H1 (cell line): ENCODE data around the gene GALNT7. TPM values are rescaled to one million over a fixed set of nuclear protein-coding genes. Genes with fewer than 3 reads are reported as not detected.
A peak's percentile ranks its signal among the peaks of the same experiment; 100 is the strongest.

Source experiments
- CBX5 ChIP-seq: fragments of 300-800, 300-1000 bp; sonication (generic); IDR thresholded peaks from 2 replicates; pipeline ENCODE4 v1.7.1; 2016; ENCODE audit warnings: antibody characterized with exemption, low read length, low read depth
- CTBP2 ChIP-seq: IDR thresholded peaks from 2 replicates; pipeline ENCODE4 v1.7.0; 2011; ENCODE audit warnings: borderline replicate concordance, mild to moderate bottlenecking, moderate library complexity, mixed read lengths, low read length; ENCODE audit not compliant: insufficient read depth, insufficient read length
- GABPA ChIP-seq: IDR thresholded peaks from 2 replicates; pipeline ENCODE4 v1.6.1; 2011; ENCODE audit warnings: mild to moderate bottlenecking, low read length, moderate library complexity, borderline replicate concordance; ENCODE audit not compliant: insufficient read depth
- JUND ChIP-seq: IDR thresholded peaks from 2 replicates; pipeline ENCODE4 v1.6.1; 2011; ENCODE audit warnings: mild to moderate bottlenecking, improper control_type of control experiment, low read length
- KDM1A ChIP-seq: fragments of 200-600, 300-600 bp; sonication (generic); IDR thresholded peaks from 2 replicates; pipeline ENCODE4 v1.7.1; 2016; ENCODE audit warnings: mild to moderate bottlenecking, low read length, borderline replicate concordance
- RXRA ChIP-seq: IDR thresholded peaks from 2 replicates; pipeline ENCODE4 v1.6.1; 2011; ENCODE audit warnings: low read depth, mild to moderate bottlenecking, low read length, moderate library complexity; ENCODE audit not compliant: insufficient read depth
- SP2 ChIP-seq: IDR thresholded peaks from 2 replicates; pipeline ENCODE4 v1.6.1; 2012; ENCODE audit warnings: mild to moderate bottlenecking, low read length, inconsistent platforms
- SP4 ChIP-seq: IDR thresholded peaks from 2 replicates; pipeline ENCODE4 v1.6.1; 2012; ENCODE audit warnings: low read length, inconsistent platforms
- TBP ChIP-seq: IDR thresholded peaks from 2 replicates; pipeline ENCODE4 v1.6.1; 2011; ENCODE audit warnings: low read depth, low read length, improper control_type of control experiment
- polyA plus RNA-seq, 7 experiments: library from polyadenylated mRNA; depleted of rRNA in 3 of 7; stranded (reverse) in 5 of 7; unstranded in 2 of 7; fragments of >200 nt in 5 of 7; fragments of 200-250 nt in 2 of 7; gene quantifications; 1 replicate in 5 of 7; 2 replicates in 1 of 7; 4 replicates in 1 of 7; pipeline versions ENCODE4 v1.2.1 to v1.2.3, GENCODE V29; 2011 to 2013; ENCODE audit warnings: missing spikeins in 2 of 7, mixed read lengths in 2 of 7
- total RNA-seq: library from RNA; stranded (reverse); fragmentation: NEBNext Ultra II Directional; extraction: Animal tissue kit (Norgen Biotek cat#: 25700); gene quantifications from 2 replicates; pipeline ENCODE4 v1.2.1, GENCODE V29; 2021
- TF ChIP-seq, protein P1 (sequence below): fragments of 300-600 bp; sonication (generic); IDR thresholded peaks from 2 replicates; pipeline ENCODE4 v1.7.1; 2012; ENCODE audit warnings: low read length, moderate library complexity, mild to moderate bottlenecking, inconsistent platforms; ENCODE audit not compliant: insufficient replicate concordance

GALNT7 gene
- total and polyA plus RNA-seq, 2 of the 8 experiments (the other 6 are each of a cell fraction or from before 2014, with no cell fraction given), result 22.4 to 85.5 TPM

DNA sequence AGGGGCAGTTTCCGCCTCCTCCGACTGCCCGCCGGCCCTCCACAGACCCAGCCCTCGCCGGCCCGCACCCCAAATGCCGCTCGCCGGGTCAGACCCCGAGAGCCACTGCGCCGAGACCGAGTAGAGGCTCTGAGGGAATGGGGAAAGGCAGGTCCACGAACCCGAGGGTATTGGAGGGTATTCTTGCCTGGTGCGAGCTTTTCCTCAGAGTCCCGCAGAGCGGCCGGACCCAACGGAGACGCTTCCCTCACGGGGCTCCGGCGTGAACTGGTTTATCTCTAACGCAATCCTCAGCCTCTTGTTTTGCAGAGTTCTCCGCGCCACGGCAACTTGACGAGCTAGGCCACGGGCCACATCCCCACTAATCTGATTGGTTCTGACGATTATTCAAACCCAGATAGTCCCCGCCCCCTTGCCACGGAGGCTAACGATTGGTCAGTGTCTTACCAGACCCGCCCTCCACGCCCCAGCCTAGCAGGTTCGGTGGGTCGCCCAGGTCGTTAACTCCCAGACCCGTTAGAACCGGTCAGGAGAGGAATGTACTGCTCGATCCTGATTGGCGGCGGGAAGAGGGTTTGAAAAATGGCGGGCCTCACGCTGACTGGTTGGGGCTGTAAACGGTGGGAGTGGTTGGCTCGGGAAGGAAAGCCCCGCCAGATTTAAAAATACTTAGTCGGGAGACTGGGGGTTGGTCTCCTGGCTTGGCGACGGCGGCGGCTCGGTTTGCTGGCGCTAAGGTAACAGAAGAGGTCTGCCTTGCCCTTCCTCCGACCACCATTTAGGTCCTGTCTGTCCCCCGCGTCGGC is 165.7 kb downstream of the GALNT7 start, which contains the start of gene HMGB2 (continued):
- TF ChIP-seq, protein P1, sequence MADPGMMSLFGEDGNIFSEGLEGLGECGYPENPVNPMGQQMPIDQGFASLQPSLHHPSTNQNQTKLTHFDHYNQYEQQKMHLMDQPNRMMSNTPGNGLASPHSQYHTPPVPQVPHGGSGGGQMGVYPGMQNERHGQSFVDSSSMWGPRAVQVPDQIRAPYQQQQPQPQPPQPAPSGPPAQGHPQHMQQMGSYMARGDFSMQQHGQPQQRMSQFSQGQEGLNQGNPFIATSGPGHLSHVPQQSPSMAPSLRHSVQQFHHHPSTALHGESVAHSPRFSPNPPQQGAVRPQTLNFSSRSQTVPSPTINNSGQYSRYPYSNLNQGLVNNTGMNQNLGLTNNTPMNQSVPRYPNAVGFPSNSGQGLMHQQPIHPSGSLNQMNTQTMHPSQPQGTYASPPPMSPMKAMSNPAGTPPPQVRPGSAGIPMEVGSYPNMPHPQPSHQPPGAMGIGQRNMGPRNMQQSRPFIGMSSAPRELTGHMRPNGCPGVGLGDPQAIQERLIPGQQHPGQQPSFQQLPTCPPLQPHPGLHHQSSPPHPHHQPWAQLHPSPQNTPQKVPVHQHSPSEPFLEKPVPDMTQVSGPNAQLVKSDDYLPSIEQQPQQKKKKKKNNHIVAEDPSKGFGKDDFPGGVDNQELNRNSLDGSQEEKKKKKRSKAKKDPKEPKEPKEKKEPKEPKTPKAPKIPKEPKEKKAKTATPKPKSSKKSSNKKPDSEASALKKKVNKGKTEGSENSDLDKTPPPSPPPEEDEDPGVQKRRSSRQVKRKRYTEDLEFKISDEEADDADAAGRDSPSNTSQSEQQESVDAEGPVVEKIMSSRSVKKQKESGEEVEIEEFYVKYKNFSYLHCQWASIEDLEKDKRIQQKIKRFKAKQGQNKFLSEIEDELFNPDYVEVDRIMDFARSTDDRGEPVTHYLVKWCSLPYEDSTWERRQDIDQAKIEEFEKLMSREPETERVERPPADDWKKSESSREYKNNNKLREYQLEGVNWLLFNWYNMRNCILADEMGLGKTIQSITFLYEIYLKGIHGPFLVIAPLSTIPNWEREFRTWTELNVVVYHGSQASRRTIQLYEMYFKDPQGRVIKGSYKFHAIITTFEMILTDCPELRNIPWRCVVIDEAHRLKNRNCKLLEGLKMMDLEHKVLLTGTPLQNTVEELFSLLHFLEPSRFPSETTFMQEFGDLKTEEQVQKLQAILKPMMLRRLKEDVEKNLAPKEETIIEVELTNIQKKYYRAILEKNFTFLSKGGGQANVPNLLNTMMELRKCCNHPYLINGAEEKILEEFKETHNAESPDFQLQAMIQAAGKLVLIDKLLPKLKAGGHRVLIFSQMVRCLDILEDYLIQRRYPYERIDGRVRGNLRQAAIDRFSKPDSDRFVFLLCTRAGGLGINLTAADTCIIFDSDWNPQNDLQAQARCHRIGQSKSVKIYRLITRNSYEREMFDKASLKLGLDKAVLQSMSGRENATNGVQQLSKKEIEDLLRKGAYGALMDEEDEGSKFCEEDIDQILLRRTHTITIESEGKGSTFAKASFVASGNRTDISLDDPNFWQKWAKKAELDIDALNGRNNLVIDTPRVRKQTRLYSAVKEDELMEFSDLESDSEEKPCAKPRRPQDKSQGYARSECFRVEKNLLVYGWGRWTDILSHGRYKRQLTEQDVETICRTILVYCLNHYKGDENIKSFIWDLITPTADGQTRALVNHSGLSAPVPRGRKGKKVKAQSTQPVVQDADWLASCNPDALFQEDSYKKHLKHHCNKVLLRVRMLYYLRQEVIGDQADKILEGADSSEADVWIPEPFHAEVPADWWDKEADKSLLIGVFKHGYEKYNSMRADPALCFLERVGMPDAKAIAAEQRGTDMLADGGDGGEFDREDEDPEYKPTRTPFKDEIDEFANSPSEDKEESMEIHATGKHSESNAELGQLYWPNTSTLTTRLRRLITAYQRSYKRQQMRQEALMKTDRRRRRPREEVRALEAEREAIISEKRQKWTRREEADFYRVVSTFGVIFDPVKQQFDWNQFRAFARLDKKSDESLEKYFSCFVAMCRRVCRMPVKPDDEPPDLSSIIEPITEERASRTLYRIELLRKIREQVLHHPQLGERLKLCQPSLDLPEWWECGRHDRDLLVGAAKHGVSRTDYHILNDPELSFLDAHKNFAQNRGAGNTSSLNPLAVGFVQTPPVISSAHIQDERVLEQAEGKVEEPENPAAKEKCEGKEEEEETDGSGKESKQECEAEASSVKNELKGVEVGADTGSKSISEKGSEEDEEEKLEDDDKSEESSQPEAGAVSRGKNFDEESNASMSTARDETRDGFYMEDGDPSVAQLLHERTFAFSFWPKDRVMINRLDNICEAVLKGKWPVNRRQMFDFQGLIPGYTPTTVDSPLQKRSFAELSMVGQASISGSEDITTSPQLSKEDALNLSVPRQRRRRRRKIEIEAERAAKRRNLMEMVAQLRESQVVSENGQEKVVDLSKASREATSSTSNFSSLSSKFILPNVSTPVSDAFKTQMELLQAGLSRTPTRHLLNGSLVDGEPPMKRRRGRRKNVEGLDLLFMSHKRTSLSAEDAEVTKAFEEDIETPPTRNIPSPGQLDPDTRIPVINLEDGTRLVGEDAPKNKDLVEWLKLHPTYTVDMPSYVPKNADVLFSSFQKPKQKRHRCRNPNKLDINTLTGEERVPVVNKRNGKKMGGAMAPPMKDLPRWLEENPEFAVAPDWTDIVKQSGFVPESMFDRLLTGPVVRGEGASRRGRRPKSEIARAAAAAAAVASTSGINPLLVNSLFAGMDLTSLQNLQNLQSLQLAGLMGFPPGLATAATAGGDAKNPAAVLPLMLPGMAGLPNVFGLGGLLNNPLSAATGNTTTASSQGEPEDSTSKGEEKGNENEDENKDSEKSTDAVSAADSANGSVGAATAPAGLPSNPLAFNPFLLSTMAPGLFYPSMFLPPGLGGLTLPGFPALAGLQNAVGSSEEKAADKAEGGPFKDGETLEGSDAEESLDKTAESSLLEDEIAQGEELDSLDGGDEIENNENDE, result no peak
- TF ChIP-seq CBX5 (no peak), GABPA (no peak), SP2 (peak; percentile 43; the same call in 1 of the 2 replicates), CTBP2 (no peak), RXRA (no peak), SP4 (no peak), JUND (no peak), KDM1A (no peak; the same call in 1 of the 2 replicates), TBP (peak; percentile 96)
